Activated CD4-positive, alpha-beta T cell treated with anti-CD3 and anti-CD28 coated beads, Interleukin-2, amount 50 U/mL, for 1 hour (primary cell): ENCODE measurements around the gene CEP85L.
A peak's percentile ranks its signal among the peaks of the same experiment; 100 is the strongest.

Source experiments
- DNase-seq: peaks from one replicate; pipeline ENCODE4 v3.0.0-alpha.2; 2020

Gene CEP85L

DNA sequence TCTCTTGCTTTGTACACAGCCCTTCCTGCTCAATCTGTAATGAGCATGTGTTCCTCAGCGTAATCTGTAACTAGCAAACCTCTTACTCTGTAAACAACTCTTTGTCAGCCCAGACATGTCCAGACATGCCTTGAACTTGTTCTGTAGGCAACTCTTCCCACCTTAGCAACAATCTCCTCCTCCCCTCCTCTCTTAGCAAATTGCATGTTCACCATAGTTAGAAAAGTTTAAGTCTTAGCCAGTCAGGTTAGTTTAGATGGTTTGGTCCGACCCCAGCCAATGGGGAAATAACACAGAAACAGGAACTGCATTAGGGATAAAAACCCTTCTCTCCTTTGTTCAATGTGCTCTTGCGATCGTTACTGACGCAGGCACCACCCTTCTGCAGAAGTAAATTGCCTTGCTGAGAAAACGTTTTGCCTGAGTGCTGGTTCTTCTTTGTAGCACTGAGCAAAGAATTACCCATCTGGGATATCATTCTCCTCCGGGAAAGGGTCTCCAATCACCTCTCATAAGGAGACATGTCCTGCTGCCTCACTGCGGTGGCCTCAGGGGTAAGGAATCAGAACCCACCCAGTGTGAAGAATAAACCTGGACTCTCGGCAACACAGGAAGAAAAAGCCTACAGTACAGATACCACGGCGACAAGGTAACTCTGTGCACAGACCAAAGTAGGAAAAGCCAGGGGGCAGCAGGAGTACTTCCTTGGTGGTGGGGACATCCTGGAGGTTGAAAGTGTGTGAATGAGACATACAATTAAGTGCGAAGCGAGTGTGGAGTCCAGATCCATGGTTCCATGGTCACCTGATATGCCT is 77.1 kb downstream of the CEP85L start:
- no peak for DNase-seq

DNA sequence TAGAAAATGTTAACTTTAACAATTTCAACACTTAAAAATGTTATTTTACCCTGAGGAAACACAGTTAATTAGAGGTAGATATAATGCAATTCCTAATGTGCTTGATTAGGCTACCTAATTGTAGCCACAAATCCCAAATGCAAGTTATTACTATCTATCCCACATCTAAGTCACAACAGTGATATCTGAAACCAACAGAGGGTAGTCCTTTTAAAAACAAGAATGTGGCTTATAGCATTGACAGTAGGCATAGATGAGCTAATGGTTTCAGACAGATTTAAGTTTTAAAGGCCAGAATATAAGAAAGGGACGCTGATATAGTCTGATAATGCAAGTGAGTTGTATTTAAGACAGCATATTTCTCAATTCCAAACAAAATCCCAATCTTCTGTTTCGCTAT is 80.3 kb downstream of the CEP85L start:
- no peak for DNase-seq

DNA sequence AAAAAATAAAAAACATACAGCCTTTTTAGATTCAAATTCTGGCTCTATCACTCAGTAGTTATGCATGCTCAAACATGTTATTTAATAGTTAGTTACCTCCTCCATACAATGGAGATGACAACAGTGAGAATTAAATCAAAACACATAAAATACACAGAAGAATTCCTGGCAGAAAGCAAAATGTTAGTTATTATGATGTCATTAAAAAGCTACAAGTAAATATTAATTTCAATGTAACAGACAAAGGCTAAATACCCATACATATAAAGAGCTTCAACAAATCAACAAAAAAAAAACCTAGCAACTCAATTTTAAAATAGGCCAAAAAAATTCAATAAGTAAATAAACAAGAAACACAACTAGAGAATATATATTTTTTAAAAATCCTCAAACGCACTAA is 81.9 kb downstream of the CEP85L start:
- no peak for DNase-seq

DNA sequence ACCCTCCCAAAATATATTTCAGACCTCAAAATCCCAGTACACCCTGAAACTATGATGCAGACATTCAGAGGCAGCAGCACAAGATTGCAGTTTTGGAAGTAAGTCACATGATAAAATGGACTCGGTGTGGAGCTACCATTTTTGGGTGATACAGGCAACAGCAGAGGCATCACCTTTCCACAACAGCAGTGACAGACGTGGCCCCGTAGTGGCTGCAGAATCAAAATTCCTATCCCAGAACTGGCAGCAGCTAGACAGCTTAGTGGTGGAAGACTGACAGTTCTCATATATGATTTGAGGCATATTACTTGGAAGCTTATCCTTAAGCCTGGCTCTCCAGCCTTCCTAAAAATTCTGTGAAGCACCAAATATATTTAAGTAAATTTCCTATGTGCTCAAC is 83.4 kb downstream of the CEP85L start:
- no peak for DNase-seq

DNA sequence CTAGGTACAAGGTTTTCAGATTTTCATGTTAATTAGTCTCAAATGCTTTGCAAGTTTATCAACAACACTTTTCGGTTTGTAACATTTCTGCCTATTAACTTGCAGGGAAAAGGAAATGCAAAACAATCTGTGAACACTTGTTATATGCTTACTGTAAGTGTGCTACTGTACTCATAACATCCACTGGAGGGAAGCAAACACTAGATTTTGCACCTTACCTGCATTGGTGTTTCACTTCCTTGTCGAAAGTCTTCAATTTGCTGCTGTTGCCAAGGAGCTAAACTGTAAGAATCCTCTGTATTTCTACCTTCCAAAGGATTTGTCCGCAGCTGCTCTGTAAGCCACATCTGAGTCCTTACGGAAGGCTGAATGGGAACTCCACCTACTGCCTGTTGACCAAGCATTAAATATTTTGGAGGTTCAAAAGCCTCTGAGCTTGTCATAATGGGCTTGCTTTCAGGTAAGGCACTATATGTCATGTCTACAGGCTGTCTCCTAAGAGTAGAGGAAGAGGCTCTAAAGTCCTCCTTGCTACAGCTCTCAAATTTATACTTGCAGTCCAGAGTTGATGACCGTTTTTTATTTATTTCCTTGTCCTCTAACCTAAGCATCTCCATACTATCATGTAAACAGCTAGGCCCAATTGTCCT is 86.0 kb downstream of the CEP85L start:
- no peak for DNase-seq

DNA sequence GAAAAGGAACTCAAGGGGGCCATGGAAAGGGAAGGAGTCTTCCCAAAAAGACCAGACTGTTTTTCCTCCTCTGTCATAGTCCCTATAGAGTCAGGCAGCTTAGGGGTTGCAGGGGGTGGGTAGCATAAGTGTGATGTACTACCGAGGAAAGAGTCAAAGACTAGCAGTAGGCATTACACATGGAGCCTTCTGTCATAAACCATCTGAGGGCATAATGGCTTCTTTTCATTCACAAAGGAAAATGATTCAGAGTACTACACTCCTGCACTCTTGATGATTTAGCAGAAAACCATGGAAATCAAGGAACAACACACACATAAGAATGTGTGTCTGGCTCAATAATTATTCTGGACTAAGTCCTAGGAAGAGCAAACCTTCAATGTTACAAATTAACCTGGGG is 88.4 kb downstream of the CEP85L start:
- no peak for DNase-seq

DNA sequence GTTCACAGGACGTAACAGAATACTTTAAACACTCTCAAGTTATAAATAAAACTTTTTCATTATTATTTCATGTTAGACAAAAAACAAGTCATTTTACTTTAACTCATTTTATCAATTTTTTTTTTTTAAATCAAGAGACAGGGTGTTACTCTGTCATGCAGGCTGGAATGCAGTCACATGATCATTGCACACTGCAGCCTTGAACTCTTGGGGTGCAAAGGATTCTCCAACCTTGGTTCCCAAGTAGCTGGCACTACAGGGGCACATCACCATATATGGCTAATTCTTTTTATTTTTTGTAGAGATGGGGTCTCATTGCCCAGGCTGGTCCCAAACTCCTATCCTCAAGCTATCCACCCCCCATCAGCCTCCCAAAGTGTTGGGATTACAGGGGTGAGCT is 89.1 kb downstream of the CEP85L start:
- no peak for DNase-seq

DNA sequence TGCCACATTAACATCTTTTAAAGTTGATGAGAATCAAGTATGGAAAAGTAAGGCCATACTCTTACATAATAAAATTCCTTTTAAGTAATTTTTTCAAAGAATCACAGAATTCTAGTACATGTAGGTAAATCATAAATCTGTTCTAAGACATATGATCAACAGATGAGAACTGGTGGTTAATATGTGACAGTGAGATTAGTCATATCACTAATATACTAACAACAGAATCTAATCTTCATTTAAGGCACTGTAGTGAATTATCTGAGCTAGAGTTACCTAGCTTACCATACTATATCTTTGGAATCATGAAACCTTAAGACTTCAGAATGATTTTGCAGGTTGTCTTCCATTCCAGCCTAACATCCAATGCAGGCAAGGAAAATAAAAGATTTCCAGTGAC is 91.7 kb downstream of the CEP85L start:
- no peak for DNase-seq

DNA sequence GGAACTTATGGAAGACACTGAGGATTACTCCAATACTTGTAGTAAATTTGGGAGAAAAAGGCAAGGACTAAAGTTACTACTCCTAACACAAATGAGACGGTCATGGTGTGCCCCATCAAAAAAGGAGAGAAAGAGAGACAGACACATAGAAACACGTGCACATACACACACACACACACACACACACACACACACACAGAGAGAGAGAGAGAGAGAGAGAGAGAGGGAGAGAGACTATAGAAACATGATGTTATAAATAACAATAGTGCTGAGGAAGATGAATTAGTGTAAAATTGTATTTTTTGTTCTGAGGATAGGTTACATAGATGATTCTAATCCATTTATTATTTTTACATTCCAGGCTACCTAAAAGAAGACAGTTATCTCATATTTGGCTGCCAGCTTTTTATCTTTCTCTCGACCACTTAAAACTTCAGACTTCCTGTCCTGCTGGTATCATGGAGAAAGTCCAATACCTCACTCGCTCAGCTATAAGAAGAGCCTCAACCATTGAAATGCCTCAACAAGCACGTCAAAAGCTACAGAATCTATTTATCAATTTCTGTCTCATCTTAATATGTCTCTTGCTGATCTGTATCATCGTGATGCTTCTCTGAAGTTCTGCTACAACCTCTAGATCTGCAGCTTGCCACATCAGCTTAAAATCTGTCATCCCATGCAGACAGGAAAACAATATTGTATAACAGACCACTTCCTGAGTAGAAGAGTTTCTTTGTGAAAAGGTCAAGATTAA is 92.8 kb downstream of the CEP85L start:
- peak; percentile 3 for DNase-seq

DNA sequence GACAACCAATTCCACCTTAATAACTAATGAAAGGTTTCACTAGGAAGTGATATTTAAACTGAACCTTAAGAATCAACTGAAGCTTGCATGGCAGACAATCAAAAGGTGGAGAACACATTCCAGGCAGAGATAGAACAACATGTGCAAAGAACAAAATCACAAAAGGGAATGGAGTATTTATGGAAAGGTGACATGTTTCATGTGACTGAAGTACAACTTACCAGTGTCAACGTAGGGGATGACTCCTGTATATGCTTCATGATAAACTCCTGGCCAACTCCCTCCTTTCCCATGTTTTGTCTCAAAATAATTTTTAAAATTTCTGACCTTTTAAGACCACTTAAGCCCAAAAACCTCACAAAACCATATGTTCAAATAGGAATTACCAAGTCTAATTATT is 96.7 kb downstream of the CEP85L start:
- no peak for DNase-seq

DNA sequence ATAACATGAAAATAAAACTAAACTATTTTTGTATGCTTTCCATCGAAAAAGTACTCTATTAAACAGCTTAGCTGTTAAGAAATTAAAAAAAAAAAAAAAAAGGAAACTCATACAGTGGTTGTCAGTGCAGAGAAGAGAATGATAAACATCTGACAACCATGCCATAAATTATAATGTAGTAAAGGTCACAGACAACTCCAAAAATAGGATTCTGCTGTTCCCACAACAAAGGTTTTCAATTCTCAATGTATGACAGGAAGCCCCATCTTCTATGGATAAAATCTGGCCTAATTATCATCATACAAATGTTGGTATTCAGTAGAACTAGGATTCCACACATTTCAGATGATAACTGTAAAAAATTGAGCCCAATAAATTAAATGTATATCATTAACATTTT is 98.3 kb downstream of the CEP85L start:
- DNase-seq = no peak

DNA sequence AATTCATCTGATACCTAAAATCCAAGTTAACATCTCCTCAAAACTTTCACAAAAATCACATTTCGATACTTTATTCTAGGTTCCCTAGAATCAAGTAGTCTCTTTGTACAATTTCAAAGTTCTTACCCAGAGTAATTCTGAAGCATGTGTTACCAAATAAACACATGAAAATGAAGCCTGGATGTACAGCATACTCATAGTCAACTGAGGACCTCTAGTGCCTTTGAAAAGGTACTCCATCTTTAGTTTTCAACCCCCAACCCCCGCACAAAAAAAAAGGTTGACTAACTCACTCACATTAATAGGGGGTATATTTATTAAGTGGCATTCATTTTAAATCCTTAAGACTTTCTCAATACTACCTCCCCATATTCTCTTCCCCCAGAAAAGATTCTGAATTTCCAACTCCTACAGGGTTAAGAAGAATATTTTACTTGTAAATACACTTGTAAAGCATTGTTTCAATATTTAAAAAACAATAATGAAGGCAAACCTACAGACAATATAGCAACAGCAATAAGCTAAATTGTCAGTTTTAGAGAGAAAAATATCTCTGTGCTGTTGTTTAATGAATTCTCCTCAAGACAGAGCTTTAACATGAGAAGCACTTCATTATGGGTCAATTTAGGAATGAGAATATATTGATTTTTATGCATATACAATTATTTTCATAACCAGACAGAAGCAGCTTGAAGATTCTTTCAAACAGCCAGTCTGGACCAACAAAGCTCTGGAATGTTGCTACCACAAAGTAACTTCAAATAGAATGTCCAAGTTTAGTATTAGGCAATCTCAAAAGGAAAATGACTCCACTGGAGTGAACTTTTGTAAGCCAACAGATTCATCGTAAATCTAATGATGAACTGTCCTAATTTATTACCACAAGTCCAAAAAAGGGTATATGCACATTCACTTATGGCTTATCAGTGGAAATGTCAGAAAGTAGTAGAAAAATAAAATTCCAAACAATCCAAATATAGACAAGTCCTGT is 100.0 kb downstream of the CEP85L start:
- DNase-seq = no peak

DNA sequence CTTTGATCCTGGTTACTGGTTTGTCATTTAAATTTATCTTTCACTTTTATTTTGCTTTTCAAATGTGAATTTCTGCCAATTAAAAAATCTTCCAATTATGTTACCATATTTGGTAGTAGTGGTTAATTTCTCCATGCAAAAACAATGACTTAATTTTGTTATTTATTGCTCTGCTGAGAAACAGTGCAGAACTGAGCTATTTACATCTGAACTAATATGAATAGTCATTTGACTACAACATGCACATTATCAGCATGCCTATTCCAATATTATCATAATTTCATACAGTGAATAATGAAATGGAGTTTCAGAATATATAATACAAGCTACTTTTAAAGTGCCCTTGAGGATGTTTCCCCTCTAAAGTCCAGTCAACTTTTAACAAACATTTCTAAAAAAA is 102.8 kb downstream of the CEP85L start:
- DNase-seq = no peak

DNA sequence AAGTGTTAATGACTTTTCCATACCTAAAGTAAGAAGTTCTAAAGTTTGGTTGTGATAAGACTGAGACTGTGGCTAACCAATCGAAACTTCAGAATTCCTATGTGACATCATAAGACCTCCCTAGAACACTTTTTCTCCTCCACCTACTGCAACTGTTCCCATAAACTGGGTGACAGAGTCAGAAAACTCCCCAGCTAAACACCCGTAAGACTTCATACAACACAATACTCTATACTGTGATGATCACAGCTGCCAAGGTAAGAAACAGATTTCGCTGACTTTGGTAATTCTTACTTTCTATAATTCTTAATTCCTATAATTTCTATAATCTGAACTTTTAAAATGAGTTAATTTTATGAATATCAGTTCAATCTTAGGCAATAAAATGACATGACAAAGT is 103.3 kb downstream of the CEP85L start, which contains the start of gene PLN:
PLN (plus strand) TSS at position 161 of the 400 bp plus-strand sequence. CDS start 10,626 bp downstream, outside the sequence.
- no peak for DNase-seq

DNA sequence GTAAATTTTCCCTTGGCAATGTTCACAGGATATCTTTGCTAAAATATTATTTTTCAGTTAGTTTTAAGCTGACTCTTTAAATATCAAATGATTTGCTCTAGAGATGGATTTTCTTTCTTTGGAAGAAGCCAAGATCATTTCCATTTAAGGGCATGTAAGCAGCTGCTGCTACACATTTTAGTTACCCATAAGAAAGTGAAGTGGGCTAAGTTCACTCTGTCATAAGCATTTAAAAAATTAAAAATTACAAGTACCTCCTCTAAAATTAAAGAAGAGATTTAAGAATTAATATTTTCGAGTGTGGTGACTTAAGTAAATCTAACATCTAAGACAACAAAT is 104.5 kb downstream of the CEP85L start:
- DNase-seq = no peak

DNA sequence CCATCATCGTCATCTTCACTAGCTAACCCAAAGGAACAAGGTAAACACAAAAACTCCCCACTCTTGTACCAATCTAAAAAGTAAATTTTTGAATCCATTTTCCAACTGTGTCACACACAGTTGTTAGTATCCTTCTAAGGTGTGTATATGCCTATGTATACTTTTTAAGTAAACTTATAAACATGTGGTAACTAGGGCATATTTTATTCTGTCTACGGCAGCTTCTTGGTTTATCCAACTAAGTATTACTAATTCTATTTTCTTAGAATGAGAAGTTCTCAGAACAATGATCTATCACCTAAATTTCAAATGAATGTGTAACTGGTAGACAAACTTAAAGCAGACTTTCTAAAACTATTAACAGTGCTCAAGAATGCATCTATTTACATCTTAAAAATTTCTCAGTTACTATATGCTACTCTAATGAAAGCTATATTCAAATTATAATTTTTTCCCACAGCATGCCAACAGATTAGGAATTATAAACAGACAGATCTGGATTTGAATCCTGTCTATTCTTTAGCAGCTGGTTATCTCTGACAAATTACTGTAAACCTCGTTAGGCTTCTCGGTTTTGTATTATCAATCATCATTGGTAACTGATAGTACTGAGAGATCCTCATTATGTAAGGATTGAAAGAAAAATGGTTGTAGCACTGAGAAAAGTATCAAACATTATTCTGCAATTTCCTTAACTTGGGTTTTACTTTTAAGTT is 105.1 kb downstream of the CEP85L start:
- no peak for DNase-seq

DNA sequence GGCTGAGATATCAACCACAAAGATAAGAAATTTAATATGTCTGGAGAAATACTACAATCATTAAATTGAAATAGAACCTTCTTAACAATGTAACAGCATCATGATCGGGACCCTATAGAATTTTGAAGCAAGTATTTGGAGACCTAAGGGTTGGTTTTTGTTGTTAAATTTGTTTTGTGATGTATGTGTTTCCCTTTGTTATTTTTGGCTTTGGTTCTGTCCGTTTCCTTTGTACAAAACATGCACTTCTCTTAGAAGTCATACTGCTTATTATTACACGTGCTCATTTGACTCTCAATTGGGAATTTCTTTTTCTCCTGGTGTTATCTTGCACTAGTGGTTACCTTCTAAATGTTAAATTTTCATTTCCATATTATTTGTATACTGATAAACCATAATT is 107.3 kb downstream of the CEP85L start:
- no peak for DNase-seq

DNA sequence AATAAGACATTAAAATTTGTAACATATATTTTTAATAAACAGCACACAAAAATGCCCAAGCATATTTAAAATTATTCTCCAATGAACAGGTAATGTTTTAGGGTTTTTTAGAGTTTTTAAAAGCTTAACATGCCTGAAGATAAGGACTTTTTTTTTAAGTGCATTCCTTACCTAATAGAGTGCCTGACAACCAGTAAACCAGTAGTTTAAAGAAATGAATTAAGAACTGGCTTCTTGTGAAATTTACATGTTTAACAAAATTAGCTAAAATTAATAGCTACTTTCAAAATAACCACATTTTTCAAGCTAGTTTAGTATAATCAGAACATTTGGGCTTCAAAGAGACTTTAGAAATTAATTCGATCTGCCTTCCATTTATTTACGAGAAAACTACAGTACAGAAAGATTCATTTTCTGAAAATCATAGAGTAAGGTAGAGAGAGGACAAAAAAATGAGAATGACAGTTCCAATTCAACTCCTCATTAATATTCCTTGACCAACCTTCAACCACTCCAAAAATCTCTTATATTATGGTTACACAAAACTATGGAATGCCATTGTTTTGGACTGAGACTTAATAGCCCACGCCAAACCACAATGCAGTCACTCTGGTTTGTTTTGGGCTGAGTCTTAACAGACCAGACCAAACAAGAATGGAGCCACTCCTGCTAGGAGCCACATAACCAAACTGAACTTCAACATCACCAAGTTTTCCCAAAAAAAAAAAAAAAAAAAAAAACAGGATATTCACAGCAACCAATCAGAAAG is 109.0 kb downstream of the CEP85L start:
- DNase-seq = no peak

DNA sequence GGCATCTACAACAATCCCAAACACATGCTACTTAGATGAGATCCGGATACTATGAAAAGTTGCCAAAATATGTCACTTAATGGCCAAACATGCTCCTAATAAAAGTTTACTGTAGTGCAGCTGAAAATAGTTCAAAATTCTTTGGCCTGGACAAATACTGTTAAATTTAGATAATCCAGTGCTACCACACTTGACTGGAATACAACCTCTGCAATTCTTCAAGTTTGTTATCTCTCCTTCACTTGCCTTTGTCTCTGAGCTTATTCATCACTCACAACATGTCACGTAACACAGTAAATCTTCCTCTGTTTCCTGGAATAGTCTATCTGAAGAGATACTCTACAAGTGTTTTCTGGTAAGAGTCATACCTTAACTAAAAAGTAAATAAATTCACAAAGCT is 113.8 kb downstream of the CEP85L start:
- no peak for DNase-seq

DNA sequence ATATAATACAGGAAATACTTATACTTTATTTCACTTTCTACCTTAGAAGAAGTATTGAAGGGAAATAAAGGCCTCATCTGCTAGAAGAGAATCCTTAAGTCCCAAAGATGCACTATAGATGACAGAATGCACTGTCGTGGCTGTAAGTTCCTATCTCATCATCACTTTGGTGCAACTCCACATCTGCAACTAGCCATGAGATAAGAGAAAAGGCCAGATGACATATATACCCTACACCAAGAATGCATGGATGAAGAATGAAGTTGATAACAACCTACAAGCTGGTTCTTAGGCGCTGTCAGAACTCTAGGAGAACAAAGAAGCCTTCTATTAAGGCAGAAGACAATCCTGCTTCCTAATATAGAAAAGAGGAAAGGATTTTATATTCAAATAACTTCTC is 114.9 kb downstream of the CEP85L start:
- no peak for DNase-seq

DNA sequence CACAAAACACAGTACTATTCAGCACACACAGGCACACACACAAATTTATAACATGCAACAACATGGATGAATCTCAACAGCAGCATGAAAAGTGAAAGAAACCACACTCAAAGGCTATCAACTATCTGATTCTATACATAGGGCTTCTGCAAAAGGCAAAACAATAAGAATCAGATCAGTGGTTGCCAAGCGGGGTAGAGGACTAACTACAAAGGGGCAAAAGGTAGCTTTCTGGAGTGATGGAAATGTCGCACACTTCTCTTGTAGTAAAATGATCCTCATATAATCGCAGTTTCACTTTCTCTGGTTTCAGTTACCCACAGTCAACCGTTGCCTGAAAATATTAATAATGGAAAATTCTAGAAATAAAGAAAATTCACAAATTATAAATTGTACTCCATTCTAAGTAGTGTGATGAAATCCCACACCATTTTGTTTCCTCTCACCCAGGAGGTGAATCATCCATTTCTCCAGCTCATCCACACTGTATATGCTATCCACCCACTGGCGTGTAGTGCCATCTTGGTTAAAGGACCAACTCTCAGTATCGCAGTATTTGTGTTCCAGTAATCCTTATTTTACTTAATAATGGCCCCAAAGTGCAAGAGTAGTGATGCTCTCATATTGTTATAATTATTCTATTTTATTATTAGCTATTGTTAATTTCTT is 116.1 kb downstream of the CEP85L start:
- DNase-seq = no peak
